Hepatocyte (in vitro differentiated cells): ENCODE measurements around the gene ADAMTS19.

Experiments
- CTCF ChIP-seq: fragments of 200-600 bp; sonication (generic); IDR thresholded peaks from 2 replicates; pipeline ENCODE4 v1.5.1; 2016; ENCODE audit warnings: antibody characterized with exemption, mild to moderate bottlenecking; ENCODE audit not compliant: poor library complexity
- EZH2 ChIP-seq: fragments of 200-600 bp; sonication (generic); IDR thresholded peaks from 2 replicates; pipeline ENCODE4 v1.6.1; 2016; ENCODE audit warnings: antibody characterized with exemption, mild to moderate bottlenecking, borderline replicate concordance
- EZH2phosphoT487 ChIP-seq: fragments of 200-600 bp; sonication (generic); IDR thresholded peaks from one replicate; pipeline ENCODE4 v1.6.1; 2018; ENCODE audit warnings: antibody characterized with exemption, mild to moderate bottlenecking, low read depth, moderate library complexity; ENCODE audit not compliant: unreplicated experiment, severe bottlenecking

DNA sequence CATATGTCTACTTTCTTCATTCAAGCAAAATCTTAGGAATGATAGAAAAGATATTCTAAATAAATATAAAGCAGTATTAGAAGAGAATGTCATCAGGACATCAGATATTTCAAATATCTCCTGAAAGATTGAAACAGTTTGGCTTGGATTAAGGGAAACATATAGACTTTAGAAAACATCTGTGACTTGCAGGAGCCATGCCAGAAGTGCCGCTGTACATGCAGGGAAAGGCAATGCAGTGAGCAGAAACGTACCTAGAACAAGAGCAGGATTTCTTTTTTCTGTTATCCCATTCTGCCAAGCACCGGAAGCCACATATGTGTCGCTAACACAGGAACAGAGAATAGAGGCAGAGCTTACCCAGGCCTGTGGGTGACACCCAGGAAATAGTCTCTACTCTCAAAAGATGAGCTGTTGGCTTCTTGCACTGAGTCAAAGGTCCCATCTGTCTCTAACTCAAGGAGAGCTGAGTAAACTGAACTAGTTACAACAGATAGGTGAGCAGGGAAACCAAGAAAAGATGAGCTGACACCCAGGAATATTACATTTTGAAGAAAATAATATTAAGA lies 5.8 kb downstream of the ADAMTS19 start:
- no peak for TF ChIP-seq CTCF
- no peak for TF ChIP-seq EZH2phosphoT487
- no peak for TF ChIP-seq EZH2
